IMR-90 (cell line): ENCODE measurements around the gene ITM2C. TPM values are rescaled to one million over a fixed set of nuclear protein-coding genes. Genes with fewer than 3 reads are reported as not detected.

Experiments used
- ATAC-seq: fragments of 200-7000 bp; cut with Tn5 transposase; 2 replicates; pipeline ENCODE4 v1.9.1; 2020; ENCODE audit warnings: low read depth, mild to moderate bottlenecking, moderate library complexity
- BruUV-seq: library from RNA; stranded (reverse); fragments of 400-500 nt; replicated peaks from 2 replicates; lab custom pipeline; 2021; lab: Mats Ljungman, UMichigan
- CTCF ChIA-PET: fragments of 300-600 bp; formaldehyde crosslinking; extraction: SDS; loops from one replicate; lab custom pipeline; 2021; ENCODE audit warnings: antibody characterized with exemption; lab: Yijun Ruan, JAX
- POLR2A ChIA-PET: fragments of 300-600 bp; sonication (Branson Sonifier 250); formaldehyde crosslinking; loops from one replicate; lab custom pipeline; 2022; ENCODE audit warnings: antibody characterized with exemption; ENCODE audit not compliant: unreplicated experiment; lab: Charles Lee
- DNase-seq: peaks from one replicate; pipeline ENCODE4 v3.0.0; 2013
- H2AFZ ChIP-seq: replicated peaks from 2 replicates; pipeline ENCODE3; 2013; ENCODE audit warnings: low read length, mild to moderate bottlenecking; ENCODE audit not compliant: poor library complexity
- H2AK5ac ChIP-seq: 2 replicates; pipeline ENCODE4 v1.6.1; 2013; ENCODE audit warnings: low read depth, low read length, inconsistent platforms
- H2AK9ac ChIP-seq: replicated peaks from 2 replicates; pipeline ENCODE3; 2013; ENCODE audit warnings: mild to moderate bottlenecking, low read depth, low read length, moderate library complexity; ENCODE audit not compliant: poor library complexity
- H2BK120ac ChIP-seq: 2 replicates; pipeline ENCODE4 v1.6.1; 2013; ENCODE audit warnings: low read depth, low read length, inconsistent platforms
- H2BK15ac ChIP-seq: 3 replicates; pipeline ENCODE4 v1.6.1; 2013; ENCODE audit warnings: low read depth, low read length, inconsistent platforms
- H2BK20ac ChIP-seq: 2 replicates; pipeline ENCODE4 v1.6.1; 2013; ENCODE audit warnings: low read depth, mild to moderate bottlenecking, inconsistent platforms, low read length, moderate library complexity
- H2BK5ac ChIP-seq: 2 replicates; pipeline ENCODE4 v1.6.1; 2013; ENCODE audit warnings: mild to moderate bottlenecking, low read depth, low read length, inconsistent platforms; ENCODE audit not compliant: poor library complexity, severe bottlenecking
- H3K14ac ChIP-seq: replicated peaks from 2 replicates; pipeline ENCODE4 v1.6.1; 2013; ENCODE audit warnings: low read depth, low read length, inconsistent platforms
- H3K18ac ChIP-seq: 2 replicates; pipeline ENCODE4 v1.6.1; 2013; ENCODE audit warnings: low read depth, low read length, control low read depth
- H3K23ac ChIP-seq: 2 replicates; pipeline ENCODE4 v1.6.1; 2013; ENCODE audit warnings: low read depth, low read length, inconsistent platforms
- H3K27ac ChIP-seq: 2 replicates; pipeline ENCODE4 v1.5.1; 2013; ENCODE audit warnings: mild to moderate bottlenecking, control low read depth, low read length; ENCODE audit not compliant: insufficient read depth
- H3K27me3 ChIP-seq: 2 replicates; pipeline ENCODE4 v1.6.1; 2013; ENCODE audit warnings: low read length; ENCODE audit not compliant: control insufficient read depth, insufficient read depth
- H3K36me3 ChIP-seq: 2 replicates; pipeline ENCODE4 v1.6.1; 2013; ENCODE audit warnings: low read length, mixed read lengths; ENCODE audit not compliant: control insufficient read depth, insufficient read depth
- H3K4ac ChIP-seq: 2 replicates; pipeline ENCODE4 v1.6.1; 2013; ENCODE audit warnings: low read depth, low read length, inconsistent platforms
- H3K4me1 ChIP-seq: 2 replicates; pipeline ENCODE4 v1.6.1; 2013; ENCODE audit warnings: low read length, mixed read lengths; ENCODE audit not compliant: control insufficient read depth, insufficient read depth
- H3K4me2 ChIP-seq: 2 replicates; pipeline ENCODE4 v1.6.1; 2013; ENCODE audit warnings: low read depth, mild to moderate bottlenecking, control low read depth, low read length, moderate library complexity
- H3K4me3 ChIP-seq: 2 replicates; pipeline ENCODE4 v1.5.1; 2013; ENCODE audit warnings: low read depth, mild to moderate bottlenecking, control low read depth, low read length, moderate library complexity; ENCODE audit not compliant: insufficient read depth
- H3K56ac ChIP-seq: 2 replicates; pipeline ENCODE4 v1.6.1; 2013; ENCODE audit warnings: low read length, inconsistent platforms; ENCODE audit not compliant: insufficient read depth; ENCODE audit errors: extremely low read depth
- H3K79me1 ChIP-seq, 2 experiments: 2 replicates each; pipeline ENCODE4 v1.6.1; 2013; ENCODE audit warnings: low read length in 2 of 2, inconsistent platforms in 1 of 2, low read depth in 1 of 2
- H3K9ac ChIP-seq: 2 replicates; pipeline ENCODE4 v1.6.1; 2013; ENCODE audit warnings: low read depth, low read length, control low read depth
- H3K9me1 ChIP-seq: 2 replicates; pipeline ENCODE4 v1.6.1; 2013; ENCODE audit warnings: low read length, inconsistent platforms; ENCODE audit not compliant: insufficient read depth
- H3K9me3 ChIP-seq: 2 replicates; pipeline ENCODE4 v1.6.1; 2013; ENCODE audit warnings: low read length; ENCODE audit not compliant: control insufficient read depth, insufficient read depth
- H4K20me1 ChIP-seq: 2 replicates; pipeline ENCODE4 v1.6.1; 2013; ENCODE audit warnings: low read length, inconsistent platforms; ENCODE audit not compliant: insufficient read depth
- H4K5ac ChIP-seq: 2 replicates; pipeline ENCODE4 v1.6.1; 2013; ENCODE audit warnings: mild to moderate bottlenecking, low read depth, low read length, control low read depth
- H4K8ac ChIP-seq, 2 experiments: 2 replicates each; pipeline ENCODE4 v1.6.1; 2013; ENCODE audit warnings: low read depth in 2 of 2, low read length in 2 of 2, control low read depth in 1 of 2, inconsistent platforms in 1 of 2
- H4K91ac ChIP-seq: 2 replicates; pipeline ENCODE4 v1.6.1; 2013; ENCODE audit warnings: low read depth, low read length, inconsistent platforms; ENCODE audit not compliant: insufficient read depth
- FOS ChIP-seq: fragments of 150-350 bp; IDR thresholded peaks from 2 replicates; pipeline ENCODE4 v1.6.1; 2016; ENCODE audit warnings: low read depth, low read length
- SMC3 ChIP-seq: fragments of 150-350 bp; IDR thresholded peaks from 2 replicates; pipeline ENCODE4 v1.6.1; 2016; ENCODE audit warnings: low read depth, mild to moderate bottlenecking, antibody characterized with exemption, low read length, moderate library complexity
- WGBS, 2 experiments: methylation state at CpG; one replicate each; pipeline versions ENCODE4 v1.1.5 to v1.1.7; 2013; ENCODE audit warnings: missing lambda C conversion rate in 2 of 2; ENCODE audit not compliant: insufficient read length in 1 of 2; ENCODE audit errors: extremely low coverage in 2 of 2; 5-methylcytosine and 5-hydroxymethylcytosine counted together
- dilution Hi-C: fragments of 300-500 bp; cut with HindIII; formaldehyde crosslinking; loops from one replicate; pipeline ENCODE4 v1.14.3; 2018; ENCODE audit warnings: low sequenced_read_pairs; ENCODE audit not compliant: unreplicated experiment
- in situ Hi-C: fragments of 300-500 bp; cut with MboI; formaldehyde crosslinking; loops from 3 replicates; pipeline ENCODE4 v1.14.3; 2019; ENCODE audit warnings: low sequenced_read_pairs, inconsistent platforms, mixed read lengths
- intact Hi-C: fragments of 100-400 bp; cut with micrococcal nuclease; formaldehyde crosslinking; loops from 2 replicates; pipeline ENCODE4 v1.10.0; 2022
- polyA plus RNA-seq, 3 experiments: library from polyadenylated mRNA; depleted of rRNA; stranded (reverse); fragments of >200 nt; gene quantifications; 2 replicates each; pipeline ENCODE4 v1.2.3, GENCODE V29; 2012; ENCODE audit warnings: low replicate concordance in 1 of 3
- total RNA-seq: library from RNA; depleted of rRNA; stranded (reverse); fragments of >200 nt; gene quantifications from 2 replicates; pipeline ENCODE4 v1.2.3, GENCODE V29; 2012
- TF ChIP-seq, protein P1 (sequence below): conservative IDR thresholded peaks from 2 replicates; pipeline ENCODE4 v1.5.1; 2012; ENCODE audit warnings: mild to moderate bottlenecking, low read depth, low read length, improper control_type of control experiment

Gene ITM2C
- total and polyA plus RNA-seq, 2 of the 4 experiments (the other 2 are of a cell fraction) = 46.8 to 274 TPM

DNA sequence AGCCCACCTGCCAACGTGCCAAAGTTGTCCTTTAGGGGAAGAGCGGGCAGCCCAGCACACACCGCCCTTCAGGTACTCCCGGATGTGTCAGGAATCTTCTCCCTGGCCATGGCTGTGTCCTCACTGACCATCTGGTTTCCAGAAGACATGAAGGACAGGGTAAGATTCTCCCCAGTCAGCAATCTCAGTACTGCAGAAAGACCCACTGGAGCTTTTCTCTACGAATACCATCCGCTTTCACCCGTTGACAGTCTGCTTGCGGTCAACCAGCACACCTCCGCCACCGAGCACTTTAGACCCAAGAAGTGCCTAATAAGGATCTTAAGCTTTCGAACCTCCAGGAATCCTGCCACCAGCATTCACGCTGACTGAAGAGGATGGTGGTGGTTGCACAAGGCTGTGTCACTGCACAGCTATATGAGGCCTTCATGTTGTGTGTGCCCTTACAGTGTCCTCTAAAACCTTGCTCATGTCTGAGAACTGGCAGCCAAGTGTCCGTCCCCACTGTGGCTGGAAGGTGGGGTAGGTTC lies 42.7 kb upstream of the ITM2C start:
- dilution Hi-C loops = no loop called here
- peaks cover 16% of the 10 kb centered on the region for H3K36me3 ChIP-seq
- no peak overlapping the region for H4K91ac ChIP-seq
- no peak overlapping the region for H3K14ac ChIP-seq
- H3K9ac ChIP-seq = no peak overlapping the region
- H3K4ac ChIP-seq = no peak overlapping the region
- no TSS peak for BruUV-seq
- H3K4me3 ChIP-seq = no peak overlapping the region
- H4K5ac ChIP-seq = no peak overlapping the region
- no peak overlapping the region for H2BK15ac ChIP-seq
- H2BK120ac ChIP-seq = no peak overlapping the region
- no peak overlapping the region for H3K4me2 ChIP-seq
- no peaks in the 10 kb centered on the region for H3K9me3 ChIP-seq
- H2AK5ac ChIP-seq = no peak overlapping the region
- H4K20me1 ChIP-seq = no peaks in the 10 kb centered on the region
- no peak overlapping the region for H2AFZ ChIP-seq
- no peak for TF ChIP-seq FOS
- TF ChIP-seq, protein P1, sequence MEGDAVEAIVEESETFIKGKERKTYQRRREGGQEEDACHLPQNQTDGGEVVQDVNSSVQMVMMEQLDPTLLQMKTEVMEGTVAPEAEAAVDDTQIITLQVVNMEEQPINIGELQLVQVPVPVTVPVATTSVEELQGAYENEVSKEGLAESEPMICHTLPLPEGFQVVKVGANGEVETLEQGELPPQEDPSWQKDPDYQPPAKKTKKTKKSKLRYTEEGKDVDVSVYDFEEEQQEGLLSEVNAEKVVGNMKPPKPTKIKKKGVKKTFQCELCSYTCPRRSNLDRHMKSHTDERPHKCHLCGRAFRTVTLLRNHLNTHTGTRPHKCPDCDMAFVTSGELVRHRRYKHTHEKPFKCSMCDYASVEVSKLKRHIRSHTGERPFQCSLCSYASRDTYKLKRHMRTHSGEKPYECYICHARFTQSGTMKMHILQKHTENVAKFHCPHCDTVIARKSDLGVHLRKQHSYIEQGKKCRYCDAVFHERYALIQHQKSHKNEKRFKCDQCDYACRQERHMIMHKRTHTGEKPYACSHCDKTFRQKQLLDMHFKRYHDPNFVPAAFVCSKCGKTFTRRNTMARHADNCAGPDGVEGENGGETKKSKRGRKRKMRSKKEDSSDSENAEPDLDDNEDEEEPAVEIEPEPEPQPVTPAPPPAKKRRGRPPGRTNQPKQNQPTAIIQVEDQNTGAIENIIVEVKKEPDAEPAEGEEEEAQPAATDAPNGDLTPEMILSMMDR = no peak
- TF ChIP-seq SMC3 = no peak
- H3K79me1 ChIP-seq = peaks cover 0 to 4% of the 10 kb centered on the region in 2 experiments; a peak in 2 of 4 replicates
- H3K23ac ChIP-seq = no peak overlapping the region
- no peaks in the 10 kb centered on the region for H3K9me1 ChIP-seq
- H2BK20ac ChIP-seq = no peak overlapping the region
- no peak overlapping the region for H3K27ac ChIP-seq
- intact Hi-C loops = no loop called here
- no peak overlapping the region for H2BK5ac ChIP-seq
- CTCF ChIA-PET = interaction anchor here (0.6 kb wide), 2 partner anchors 166 to 1038 kb away, joined by 4 read pairs; no protein-coding TSS in a partner anchor
- WGBS, 2 experiments = 93% methylated on average over 8 of the region's 13 CpGs; no CpG with 5 or more reads in 1 of the 2 experiments
- H3K18ac ChIP-seq = no peak overlapping the region
- H3K56ac ChIP-seq = no peak overlapping the region
- in situ Hi-C loops = loop anchor here (25.0 kb wide), 3 partner anchors 410 to 810 kb away; partner anchors contain the start of genes SP100 and SP110
- no peak for DNase-seq
- H3K4me1 ChIP-seq = no peaks in the 10 kb centered on the region
- H4K8ac ChIP-seq = no peak overlapping the region
- ATAC-seq = no peak
- POLR2A ChIA-PET = no interaction called here
- peaks cover 6% of the 10 kb centered on the region for H3K27me3 ChIP-seq
- peak overlapping the region; percentile 48 for H2AK9ac ChIP-seq
